IMR-90 (cell line): Measurements from ENCODE around the gene MOSPD3. TPM values are rescaled to one million over a fixed set of nuclear protein-coding genes. Genes with fewer than 3 reads are reported as not detected.

ENCODE experiments used
- CHD1 ChIP-seq: IDR thresholded peaks from 2 replicates; pipeline ENCODE4 v1.6.1; 2012; ENCODE audit warnings: low read depth, low read length, improper control_type of control experiment
- ELK1 ChIP-seq: fragments of 150-350 bp; IDR thresholded peaks from 2 replicates; pipeline ENCODE4 v1.6.1; 2016; ENCODE audit warnings: low read depth, mild to moderate bottlenecking, low read length, moderate library complexity, borderline replicate concordance
- MAZ ChIP-seq: IDR thresholded peaks from 2 replicates; pipeline ENCODE4 v1.6.1; 2012; ENCODE audit warnings: low read depth, mild to moderate bottlenecking, low read length, improper control_type of control experiment, moderate library complexity, borderline replicate concordance
- POLR2A ChIP-seq: IDR thresholded peaks from 2 replicates; pipeline ENCODE4 v1.6.1; 2012; ENCODE audit warnings: mild to moderate bottlenecking, low read depth, low read length
- polyA plus RNA-seq, 3 experiments: library from polyadenylated mRNA; depleted of rRNA; stranded (reverse); fragments of >200 nt; gene quantifications; 2 replicates each; pipeline ENCODE4 v1.2.3, GENCODE V29; 2012; ENCODE audit warnings: low replicate concordance in 1 of 3
- total RNA-seq: library from RNA; depleted of rRNA; stranded (reverse); fragments of >200 nt; gene quantifications from 2 replicates; pipeline ENCODE4 v1.2.3, GENCODE V29; 2012

Gene MOSPD3
- total and polyA plus RNA-seq, 2 of the 4 experiments (the other 2 are of a cell fraction), result 2.3 to 30.0 TPM

GRCh38 chr7:100603726-100604027, 8.7 kb upstream of the MOSPD3 start (continued):
- TF ChIP-seq ELK1 (no peak), CHD1 (no peak), MAZ (no peak), POLR2A (no peak)
